Endometrial microvascular endothelial cells (primary cell): ENCODE data around the gene SNX4. TPM values are rescaled to one million over a fixed set of nuclear protein-coding genes. Genes with fewer than 3 reads are reported as not detected.
"Not testable (repeated sequence)": the region's sequence is repeated elsewhere in the genome, so short reads cannot be mapped to it uniquely, and the experiment has no call there.

Experiments used
- in situ Hi-C: cut with HindIII; loops from 2 replicates; pipeline ENCODE4 v1.10.0; 2017; ENCODE audit warnings: low sequenced_read_pairs, low pct_unique_long_range_greater_than_20kb; ENCODE audit errors: inconsistent ontology term
- total RNA-seq: library from RNA; depleted of rRNA; stranded (reverse); fragments of >200 nt; gene quantifications from one replicate; pipeline ENCODE4 v1.2.3, GENCODE V29; 2015; ENCODE audit errors: inconsistent ontology term

The SNX4 gene
- 38.8 TPM for total RNA-seq

- in situ Hi-C loops, result no loop called here
Measured at GRCh38 chr3:125519678-125520562, at the start of gene SNX4. Gene SNX4, minus strand, starts transcription at chr3:125520202. Its CDS starts 30 bp downstream, at chr3:125520172.

GRCh38 chr3:125556314-125556713 is 36.3 kb upstream of the SNX4 start:
- in situ Hi-C loops, result no loop called here

GRCh38 chr3:125552401-125552800 is 32.4 kb upstream of the SNX4 start:
- in situ Hi-C loops, result no loop called here

DNA sequence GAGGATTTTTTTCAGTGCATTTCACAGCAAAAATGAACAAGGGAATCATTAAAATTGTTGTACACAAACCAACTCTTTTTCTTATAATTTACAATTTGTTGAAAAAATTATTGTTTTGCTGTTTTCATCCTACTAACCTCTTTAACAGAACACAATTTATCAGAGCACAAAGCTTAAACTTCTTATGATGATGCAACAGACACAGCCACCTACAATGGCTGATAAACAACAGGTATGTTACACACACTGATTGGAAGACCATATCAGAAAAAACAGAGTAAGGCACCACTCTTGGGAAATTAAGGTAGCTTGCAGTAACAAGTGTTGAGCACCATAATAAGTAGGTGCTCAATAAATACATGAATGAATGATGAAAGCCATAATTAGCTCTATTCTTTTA is 8.9 kb upstream of the SNX4 start:
- in situ Hi-C loops, result no loop called here

- in situ Hi-C loops, result no loop called here
Measured at GRCh38 chr3:125525153-125525552, 5.2 kb upstream of the SNX4 start.

GRCh38 chr3:125520563-125520919 is 539 bp upstream of the SNX4 start:
- in situ Hi-C loops, result not testable (repeated sequence)

GRCh38 chr3:125515421-125515820 is 4.6 kb downstream of the SNX4 start:
- in situ Hi-C loops, result no loop called here

GRCh38 chr3:125513490-125514115 is 6.4 kb downstream of the SNX4 start:
- in situ Hi-C loops, result no loop called here

DNA sequence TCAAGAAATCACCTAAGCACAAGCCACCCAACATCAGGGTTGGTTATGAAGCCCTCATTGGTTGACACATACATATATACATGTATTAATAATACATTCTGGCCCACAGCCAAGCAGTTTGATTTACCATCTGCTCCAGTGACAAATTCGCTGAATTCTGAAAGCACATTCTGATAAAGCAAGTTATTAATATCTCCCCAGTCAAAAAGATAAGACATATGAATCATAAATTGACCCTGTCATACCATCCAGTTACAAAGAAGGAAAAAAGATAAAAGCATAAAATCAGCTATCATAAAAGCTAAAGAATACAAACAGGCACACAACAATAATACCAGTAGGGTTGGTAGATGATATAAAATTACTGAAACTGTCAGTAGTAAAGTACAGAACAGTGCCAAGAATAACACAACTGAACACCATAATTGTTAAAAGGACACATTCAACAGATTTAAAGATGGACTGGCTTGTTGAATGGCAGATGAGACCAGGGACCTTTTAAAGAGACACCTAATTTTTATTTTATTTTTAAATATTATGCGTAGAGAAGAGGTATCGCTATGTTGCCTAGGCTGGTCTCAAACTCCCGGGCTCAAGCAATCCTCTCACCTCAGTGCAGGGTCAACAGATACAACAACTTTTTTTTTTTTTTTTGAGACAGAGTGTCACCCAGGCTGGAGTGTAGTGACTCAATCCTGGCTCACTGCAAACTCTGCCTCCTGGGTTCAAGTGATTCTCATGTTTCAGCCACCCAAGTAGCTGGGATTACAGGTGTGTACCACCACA is 7.7 kb downstream of the SNX4 start:
- in situ Hi-C loops, result no loop called here

DNA sequence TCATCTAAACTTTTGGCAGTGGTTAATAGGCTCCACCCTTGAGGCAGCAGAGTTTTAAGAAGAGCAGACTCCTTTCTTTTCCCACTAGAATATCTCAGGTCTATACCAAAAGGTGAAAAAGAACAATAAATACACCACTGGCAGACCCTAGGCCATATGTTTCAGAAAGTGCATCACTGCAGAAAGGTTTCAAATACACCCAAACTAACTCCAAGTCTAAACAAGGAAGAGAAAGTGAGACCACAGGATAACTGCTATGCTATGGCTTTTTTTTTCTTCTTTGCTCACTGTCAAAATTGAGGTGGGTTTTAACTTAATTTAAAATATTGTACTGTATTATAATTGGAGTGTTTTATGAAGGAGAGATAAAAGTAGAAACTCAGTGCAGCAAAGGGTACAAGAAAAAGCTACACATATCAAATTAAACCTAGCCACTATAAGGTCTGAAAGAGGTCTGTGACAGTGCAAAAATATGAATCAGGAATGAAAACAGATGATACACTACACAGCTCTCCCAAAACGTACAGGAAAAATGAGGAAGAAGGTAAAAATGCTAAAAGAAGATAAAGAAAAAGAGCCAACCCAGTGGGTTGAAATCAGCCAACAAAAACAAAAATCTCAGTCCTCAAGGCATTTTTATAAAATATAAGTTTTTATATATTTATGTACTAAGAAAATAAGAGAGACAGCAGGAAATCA is 8.4 kb downstream of the SNX4 start:
- in situ Hi-C loops, result no loop called here

- in situ Hi-C loops, result no loop called here
Measured at GRCh38 chr3:125507128-125507527, 12.9 kb downstream of the SNX4 start.

- in situ Hi-C loops, result no loop called here
Measured at GRCh38 chr3:125498630-125499029, 21.4 kb downstream of the SNX4 start.

DNA sequence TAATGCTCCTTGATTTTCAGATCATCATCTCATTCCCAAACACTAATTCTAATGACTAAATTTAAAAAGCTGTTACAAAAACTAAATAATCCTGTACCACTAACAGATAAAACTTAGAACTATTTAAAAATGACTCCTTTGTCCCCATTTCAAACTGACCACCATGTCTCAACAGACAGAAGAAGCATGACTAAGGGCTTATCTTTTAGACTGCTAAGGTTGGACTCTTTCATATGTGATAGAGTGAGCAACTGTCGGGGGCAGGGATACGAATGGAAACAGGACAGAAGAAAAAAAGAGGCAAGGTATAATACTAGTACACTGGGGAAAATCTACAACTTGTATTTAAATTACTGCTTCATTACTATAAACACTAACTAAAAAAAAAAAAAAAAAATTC is 23.3 kb downstream of the SNX4 start:
- in situ Hi-C loops, result no loop called here

DNA sequence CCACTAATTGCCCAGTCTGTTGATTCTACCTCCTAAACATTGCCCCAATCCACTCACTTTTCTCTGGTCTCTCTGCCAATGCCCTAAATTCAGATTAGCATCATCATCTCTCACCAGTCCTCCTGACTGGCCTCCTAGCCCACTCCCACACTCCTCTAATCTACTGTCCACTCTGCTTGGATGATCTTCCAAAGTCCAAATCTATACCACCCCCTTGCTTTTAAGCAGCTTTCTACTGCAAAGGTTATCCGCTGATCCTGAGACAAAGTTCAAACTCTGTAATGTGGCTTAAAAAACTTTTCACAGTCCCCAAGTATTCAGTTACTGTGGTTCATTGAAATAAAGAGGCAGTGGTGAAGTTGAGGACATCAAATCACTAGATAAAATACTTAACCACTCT is 37.6 kb downstream of the SNX4 start:
- in situ Hi-C loops, result no loop called here

GRCh38 chr3:125481786-125482185 is 38.2 kb downstream of the SNX4 start:
- in situ Hi-C loops, result no loop called here

DNA sequence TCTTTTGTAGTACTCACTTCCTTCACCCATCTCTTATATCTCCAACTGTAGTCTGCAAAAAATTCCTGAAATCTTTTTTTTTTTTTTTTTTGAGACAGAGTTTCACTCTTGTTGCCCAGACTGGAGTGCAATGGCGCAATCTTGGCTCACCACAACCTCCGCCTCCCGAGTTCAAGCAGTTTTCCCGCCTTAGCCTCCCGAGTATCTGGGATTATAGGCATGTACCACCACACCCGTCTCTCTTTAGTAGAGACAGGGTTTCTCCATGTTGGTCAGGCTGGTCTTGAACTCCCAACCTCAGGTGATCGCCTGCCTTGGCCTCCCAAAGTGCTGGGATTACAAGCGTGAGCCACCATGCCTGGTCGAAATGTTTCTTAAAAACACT is 38.6 kb downstream of the SNX4 start:
- in situ Hi-C loops, result not testable (repeated sequence)

- in situ Hi-C loops, result no loop called here
Measured at GRCh38 chr3:125480656-125481374, 39.2 kb downstream of the SNX4 start.

DNA sequence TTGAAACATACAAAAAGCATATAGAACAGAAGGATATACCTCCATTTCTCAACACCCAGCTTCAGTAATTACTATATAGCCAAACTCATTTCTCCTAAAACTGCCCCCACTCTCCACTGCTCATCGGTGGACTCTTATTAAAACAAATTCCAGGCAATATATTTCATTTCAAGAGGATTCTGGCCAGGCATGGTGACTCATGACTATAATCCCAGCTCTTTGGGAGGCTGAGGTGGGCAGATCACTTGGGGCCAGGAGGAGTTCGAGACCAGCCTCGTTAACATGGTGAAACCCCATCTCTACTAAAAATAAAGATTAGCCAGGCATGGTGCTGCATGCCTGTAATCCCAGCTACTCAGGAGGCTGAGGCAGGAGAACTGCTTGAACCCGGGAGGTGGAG is 40.9 kb downstream of the SNX4 start:
- in situ Hi-C loops, result no loop called here

DNA sequence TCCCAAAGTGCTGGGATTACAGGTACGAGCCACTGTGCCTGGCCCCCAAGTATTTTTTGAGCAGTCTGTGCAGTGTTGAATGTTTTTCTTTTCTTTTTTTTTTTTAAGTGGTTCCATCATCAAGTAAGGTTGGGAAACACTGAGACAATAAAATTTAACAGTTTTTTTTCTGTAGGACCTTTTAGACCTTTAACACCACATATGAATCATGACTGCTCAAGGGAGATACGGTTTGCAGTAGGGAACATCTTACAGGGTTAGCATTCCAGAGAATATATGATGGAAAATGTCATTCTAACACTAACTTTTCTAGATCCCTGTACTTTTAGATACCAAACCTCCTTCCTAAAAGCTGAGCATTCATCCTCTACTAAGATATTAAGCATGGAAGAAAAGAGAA is 41.7 kb downstream of the SNX4 start:
- in situ Hi-C loops, result no loop called here
